ENCODE measurements around the gene CEP131. TPM values are rescaled to one million over a fixed set of nuclear protein-coding genes. Genes with fewer than 3 reads are reported as not detected.
A peak's percentile ranks its signal among the peaks of the same experiment; 100 is the strongest.

Gene CEP131
- total RNA-seq, 4 donors from 2014 or later, result 3.5 to 77.6 (median 9.8) TPM

- Histone ChIP-seq H3K9me3 (no peaks in the 10 kb centered on the region), H3K27ac (no peak overlapping the region), H3K4me3 (no peak overlapping the region), H3K4me1 (no peaks in the 10 kb centered on the region), H3K27me3 (no peaks in the 10 kb centered on the region), H3K36me3 (no peaks in the 10 kb centered on the region)
- no peak for DNase-seq
- TF ChIP-seq POLR2A (IDR thresholded peaks at IDR 0.05), result no peak
- no peak for TF ChIP-seq CTCF (IDR thresholded peaks at IDR 0.05)
Observed at GRCh38 chr17:81203136-81203535, 19.6 kb downstream of the CEP131 start.

DNA sequence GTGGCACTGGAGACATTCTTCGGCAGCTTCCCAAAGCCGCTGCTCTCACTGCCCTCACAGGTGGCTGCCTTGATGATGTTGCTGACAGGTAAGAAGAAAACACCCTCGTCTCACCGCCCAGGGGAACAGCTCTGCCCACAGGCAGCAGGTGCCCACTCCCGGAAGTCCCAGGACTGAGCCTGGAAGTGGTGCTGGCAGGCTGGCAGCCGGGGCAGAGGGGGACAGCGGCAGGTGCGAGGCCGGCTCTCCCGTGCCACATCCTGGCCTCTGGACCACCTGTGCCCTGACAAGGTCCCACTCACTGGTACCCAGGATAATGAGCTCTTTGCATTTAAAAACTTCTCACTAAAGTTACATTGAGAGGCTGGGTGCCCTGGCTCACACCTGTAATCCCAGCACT lies 20.4 kb downstream of the CEP131 start:
- no peak for DNase-seq
- H3K4me3 ChIP-seq, result no peak overlapping the region
- H3K27ac ChIP-seq, result no peak overlapping the region
- TF ChIP-seq CTCF (IDR thresholded peaks at IDR 0.05) (no peak), POLR2A (IDR thresholded peaks at IDR 0.05) (no peak)
- no peaks in the 10 kb centered on the region for H3K27me3 ChIP-seq
- H3K36me3 ChIP-seq, result no peaks in the 10 kb centered on the region
- no peaks in the 10 kb centered on the region for H3K9me3 ChIP-seq
- H3K4me1 ChIP-seq, result no peaks in the 10 kb centered on the region

DNA sequence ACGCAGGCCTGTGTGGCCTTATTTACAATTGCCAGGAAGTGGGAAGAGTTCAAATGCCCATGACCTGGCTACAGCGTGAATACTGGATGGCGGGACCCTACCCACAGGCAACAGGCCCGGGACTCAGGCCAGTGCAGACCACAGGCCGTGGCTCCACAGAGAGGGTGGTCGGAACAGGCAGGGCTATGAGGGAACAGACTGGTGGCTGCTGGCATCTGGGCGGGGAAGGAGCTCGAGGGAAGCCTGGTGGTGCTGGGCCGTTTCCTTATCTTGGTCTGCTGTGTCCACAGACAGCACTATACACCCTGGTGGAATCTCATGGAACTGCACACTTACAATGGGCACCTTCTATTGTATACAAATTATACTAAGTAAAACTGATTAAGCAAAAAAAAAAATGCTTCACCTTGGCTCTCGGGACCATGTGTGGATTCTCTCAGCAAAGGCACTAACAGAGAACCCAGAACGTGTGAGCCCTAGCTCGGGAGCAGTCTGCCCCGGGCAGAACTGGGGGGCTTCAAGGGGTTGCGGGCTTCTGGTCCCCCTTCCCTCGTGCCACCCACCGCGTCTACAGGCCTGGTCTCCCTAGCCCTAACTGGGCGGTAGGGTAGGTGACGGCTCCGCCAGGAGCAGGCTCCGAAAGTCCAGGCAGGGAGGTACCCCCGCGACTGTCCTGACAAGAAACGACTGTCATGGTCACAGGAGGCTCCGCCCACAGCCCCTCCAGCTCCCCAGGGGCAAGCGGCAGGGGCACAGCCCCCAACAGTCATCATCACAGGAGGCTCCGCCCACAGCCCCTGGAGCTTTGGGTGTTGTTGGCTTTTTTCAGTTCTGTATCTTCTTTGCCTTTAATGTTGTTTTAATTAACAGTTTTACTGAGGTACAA lies 21.8 kb downstream of the CEP131 start:
- DNase-seq, result peak in 1 of 3 donors; percentile 71
- TF ChIP-seq POLR2A (IDR thresholded peaks at IDR 0.05) (no peak), CTCF (IDR thresholded peaks at IDR 0.05) (peak in 5 of 6 experiments; percentile 8 to 80 (median 69))
- Histone ChIP-seq H3K36me3 (no peaks in the 10 kb centered on the region), H3K9me3 (no peaks in the 10 kb centered on the region), H3K27me3 (no peaks in the 10 kb centered on the region), H3K4me1 (no peaks in the 10 kb centered on the region), H3K4me3 (no peak overlapping the region), H3K27ac (no peak overlapping the region)

DNA sequence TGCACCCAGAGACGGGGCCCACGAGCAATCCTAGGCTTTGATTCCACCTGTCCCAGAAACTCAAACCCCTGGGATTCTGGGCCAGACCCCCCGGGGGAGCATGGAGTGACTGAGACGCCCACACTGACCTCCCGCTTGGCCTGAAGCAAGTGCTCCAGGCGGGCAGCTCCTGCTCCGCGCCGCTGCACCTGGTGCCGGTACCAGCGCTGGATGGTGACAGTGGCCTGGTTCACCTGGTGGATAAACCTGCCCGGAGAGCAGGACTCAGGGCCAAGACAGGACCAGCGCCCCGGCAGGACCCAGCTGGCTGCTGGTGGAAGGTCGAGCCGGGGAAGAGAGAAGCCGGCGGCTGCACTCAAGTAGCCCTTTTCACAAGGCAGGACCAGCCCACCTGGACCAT lies 22.6 kb downstream of the CEP131 start:
- H3K4me3 ChIP-seq, result no peak overlapping the region
- no peaks in the 10 kb centered on the region for H3K27me3 ChIP-seq
- no peak for DNase-seq
- no peaks in the 10 kb centered on the region for H3K36me3 ChIP-seq
- no peaks in the 10 kb centered on the region for H3K9me3 ChIP-seq
- TF ChIP-seq CTCF (IDR thresholded peaks at IDR 0.05), result no peak
- TF ChIP-seq POLR2A (IDR thresholded peaks at IDR 0.05), result no peak
- no peaks in the 10 kb centered on the region for H3K4me1 ChIP-seq
- no peak overlapping the region for H3K27ac ChIP-seq

DNA sequence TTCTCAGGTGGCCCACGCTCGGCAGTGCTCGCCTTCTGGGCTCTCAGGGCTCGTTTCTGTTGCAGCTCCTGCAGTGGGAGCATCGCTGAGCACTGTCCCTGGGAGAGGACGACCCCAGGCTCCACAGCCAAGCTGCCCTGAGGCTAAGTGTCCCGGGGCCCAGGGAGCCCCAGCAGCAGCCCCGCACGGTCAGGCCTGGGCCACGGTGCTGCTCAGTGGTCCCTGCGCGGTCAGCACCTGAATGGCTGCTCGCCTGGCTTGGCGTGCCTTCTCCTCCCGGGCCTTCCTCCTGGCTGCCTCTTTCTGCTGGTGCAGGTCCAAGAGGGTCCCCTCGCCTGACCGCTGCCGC lies 23.3 kb downstream of the CEP131 start:
- DNase-seq, result no peak
- Histone ChIP-seq H3K27me3 (no peaks in the 10 kb centered on the region), H3K9me3 (no peaks in the 10 kb centered on the region), H3K27ac (no peak overlapping the region), H3K4me3 (no peak overlapping the region), H3K36me3 (no peaks in the 10 kb centered on the region), H3K4me1 (no peaks in the 10 kb centered on the region)
- TF ChIP-seq POLR2A (IDR thresholded peaks at IDR 0.05) (no peak), CTCF (IDR thresholded peaks at IDR 0.05) (no peak)
